Measurements from ENCODE around the gene KIRREL2.
A peak's percentile ranks its signal among the peaks of the same experiment; 100 is the strongest.
"Not testable (repeated sequence)": the region's sequence is repeated elsewhere in the genome, so short reads cannot be mapped to it uniquely, and the experiment has no call there.

The KIRREL2 gene

GRCh38 chr19:35870124-35870736, 13.5 kb downstream of the KIRREL2 start:
- DNase-seq, result not testable (repeated sequence)

DNA sequence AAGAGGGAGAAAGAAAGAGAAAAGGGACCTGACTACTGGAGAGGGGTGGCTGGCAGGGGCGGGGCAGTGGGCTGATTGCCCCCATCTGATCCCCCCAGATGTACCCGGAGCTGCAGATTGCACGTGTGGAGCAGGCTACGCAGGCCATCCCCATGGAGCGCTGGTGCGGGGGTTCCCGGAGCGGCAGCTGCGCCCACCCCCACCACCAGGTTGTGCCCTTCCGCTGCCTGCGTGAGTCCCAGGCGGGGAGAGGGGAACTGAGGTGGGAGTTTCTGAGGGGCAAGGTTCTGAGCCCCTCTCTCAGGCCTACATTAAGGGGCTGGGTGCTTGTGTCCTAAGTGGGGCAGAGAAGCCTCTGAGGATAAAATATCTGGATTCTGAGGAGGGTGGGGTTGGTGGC, 14.1 kb downstream of the KIRREL2 start:
- no peak for DNase-seq

GRCh38 chr19:35871611-35872010, 14.9 kb downstream of the KIRREL2 start:
- DNase-seq, result no peak

DNA sequence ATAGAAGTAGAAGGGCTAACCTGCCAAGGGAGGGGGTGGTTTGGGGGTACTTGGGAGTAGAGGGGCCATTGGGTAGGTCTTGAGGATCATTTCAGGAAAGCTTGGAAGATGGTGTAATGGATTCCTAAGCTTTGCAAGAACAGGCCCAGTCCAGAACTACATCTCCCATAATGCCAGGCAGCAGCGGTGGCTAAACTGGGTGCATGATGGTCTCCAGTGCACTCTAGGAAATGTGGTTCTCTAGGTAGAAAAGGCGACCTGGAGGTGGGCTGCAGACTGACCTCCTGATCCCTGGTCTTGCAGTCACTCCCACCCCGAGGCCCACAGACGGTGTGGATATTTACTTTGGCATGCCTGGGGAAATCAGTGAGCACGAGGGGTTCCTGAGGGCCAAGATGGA, 15.5 kb downstream of the KIRREL2 start:
- no peak for DNase-seq

DNA sequence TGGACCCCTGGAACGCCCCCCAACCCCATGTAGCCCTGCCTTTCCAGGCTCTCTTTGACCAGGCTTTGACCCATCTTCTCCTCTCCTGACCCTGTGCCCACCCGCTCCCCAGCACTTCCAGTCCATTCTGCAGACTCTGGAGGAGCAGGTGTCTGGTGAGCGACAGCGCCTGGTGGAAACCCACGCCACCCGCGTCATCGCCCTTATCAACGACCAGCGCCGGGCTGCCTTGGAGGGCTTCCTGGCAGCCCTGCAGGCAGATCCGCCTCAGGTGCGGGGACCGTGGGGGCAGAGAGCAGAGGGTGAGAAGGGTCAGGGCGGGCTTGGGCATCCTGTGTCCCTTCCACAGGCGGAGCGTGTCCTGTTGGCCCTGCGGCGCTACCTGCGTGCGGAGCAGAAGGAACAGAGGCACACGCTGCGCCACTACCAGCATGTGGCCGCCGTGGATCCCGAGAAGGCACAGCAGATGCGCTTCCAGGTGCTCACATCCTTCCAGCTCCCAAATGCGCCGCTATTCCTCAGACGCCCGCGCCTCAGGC, 17.8 kb downstream of the KIRREL2 start:
- DNase-seq, result no peak

- DNase-seq, result no peak
These were observed 22.4 kb downstream of the KIRREL2 start for GRCh38 chr19:35879068-35879467.

- DNase-seq, result peak; percentile 81
These were observed 23.1 kb downstream of the KIRREL2 start for GRCh38 chr19:35879770-35880317.

DNA sequence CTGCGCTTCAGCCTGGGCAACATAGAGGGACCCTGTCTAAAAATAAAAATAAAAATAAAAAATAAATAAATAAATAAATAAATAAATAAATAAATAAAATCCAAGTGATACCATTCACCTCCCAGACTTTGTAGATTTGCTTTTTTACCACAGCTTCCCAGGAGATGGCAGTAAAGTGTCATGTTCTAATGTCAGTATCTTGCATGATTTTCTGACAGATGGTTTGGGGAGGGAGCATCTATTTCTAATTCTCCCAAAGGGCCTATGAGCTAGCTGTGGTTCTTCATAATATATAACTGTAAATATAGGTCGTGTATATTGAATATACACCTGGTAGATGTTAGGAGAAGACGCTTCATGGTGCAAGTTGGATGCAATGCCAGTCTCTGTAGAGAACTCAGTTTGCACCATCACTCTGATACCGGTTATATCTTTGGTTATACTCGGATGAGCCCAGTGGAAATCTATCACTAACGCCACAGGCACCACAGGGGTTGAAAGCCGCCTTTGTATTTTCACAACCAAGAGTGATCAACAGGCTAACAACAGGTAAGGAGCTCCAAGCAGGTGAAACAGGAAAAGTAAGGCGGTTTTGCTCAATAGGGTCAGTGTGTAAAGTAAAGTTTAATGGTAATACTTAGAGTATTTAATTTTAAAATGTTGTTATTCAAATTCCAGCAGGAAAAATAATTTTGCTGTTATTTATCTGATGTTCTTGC, 25.6 kb downstream of the KIRREL2 start:
- peak; percentile 87 for DNase-seq

DNA sequence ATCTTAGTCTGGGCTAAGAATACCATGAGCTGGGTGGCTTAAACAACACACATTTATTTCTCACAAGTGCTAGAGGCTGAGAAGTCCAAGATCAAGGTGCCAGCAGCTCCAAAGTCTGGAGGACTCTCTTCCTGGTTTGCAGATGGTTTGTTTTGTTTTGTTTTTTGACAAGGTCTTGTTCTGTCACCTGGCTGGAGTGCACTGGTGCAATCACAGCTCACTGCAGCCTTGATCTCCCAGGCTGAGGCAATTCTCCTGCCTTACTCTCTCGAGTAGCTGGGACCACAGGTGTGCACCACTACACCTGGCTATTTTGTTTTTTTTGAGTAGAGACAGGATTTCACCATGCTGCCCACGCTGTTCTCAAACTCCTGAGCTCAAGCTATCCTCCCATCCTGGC, 27.2 kb downstream of the KIRREL2 start:
- no peak for DNase-seq

DNA sequence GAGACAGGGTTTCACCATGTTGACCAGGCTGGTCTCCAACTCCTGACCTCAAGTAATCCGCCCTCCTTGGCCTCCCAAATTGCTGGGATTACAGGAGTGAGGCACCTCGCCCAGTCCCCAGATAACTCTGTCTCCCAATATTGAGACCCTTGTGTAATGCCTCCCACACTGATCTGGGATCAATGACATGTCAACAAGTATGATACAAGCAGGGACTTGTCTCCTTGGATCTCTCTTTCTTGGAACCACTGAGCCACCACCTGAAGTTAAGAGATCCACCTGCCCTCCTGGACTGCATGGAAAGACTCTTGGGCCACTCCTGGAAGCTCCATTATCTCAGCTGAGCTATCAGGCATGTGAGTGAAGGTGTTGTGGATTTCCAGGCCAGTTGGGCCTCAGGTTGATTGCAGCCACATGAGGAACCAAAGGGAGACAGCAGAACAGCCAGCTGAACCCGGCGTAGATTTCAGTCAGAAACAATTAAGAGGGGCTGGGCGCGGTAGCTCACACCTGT, 28.6 kb downstream of the KIRREL2 start:
- DNase-seq, result no peak

DNA sequence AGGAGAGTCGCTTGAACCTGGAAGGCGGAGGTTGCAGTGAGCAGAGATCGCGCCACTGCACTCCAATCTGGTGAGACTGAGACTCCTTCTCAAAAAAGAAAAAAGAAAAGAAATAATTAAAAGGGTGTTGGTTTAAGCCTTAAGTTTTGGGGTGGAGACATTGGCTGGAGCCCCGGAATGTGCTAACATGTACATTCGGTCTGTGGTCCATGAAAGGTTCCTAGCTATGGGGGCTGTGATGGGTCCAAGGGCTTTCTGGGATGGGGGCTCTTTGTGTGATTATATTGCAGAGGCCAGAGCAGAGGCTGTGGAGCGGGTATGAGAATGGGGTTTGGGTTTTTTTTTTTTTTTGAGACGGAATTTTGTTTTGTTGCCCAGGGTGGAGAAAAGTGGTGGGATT, 29.2 kb downstream of the KIRREL2 start:
- DNase-seq, result no peak

- DNase-seq, result no peak
These were observed 30.5 kb downstream of the KIRREL2 start for GRCh38 chr19:35887197-35887596.

DNA sequence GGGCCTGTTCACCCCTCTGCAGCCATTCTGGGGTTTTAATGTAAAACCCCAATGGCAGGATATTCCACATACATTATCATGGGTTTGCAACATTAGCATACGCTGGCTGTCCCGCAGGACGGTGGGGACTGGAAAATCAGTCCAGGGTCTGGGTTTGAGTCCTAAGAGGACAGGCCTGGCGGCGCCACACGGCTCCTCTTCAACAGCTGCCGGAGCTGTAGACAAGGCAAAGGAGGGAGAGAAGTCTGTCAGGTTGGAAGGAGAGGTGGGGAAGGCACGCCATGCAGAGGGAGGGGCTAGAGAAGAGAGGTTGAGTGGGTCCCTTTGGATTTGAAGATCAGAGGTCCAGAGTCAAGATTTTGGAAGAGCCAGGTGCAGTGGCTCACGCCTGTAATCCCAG, 31.7 kb downstream of the KIRREL2 start:
- DNase-seq, result no peak

DNA sequence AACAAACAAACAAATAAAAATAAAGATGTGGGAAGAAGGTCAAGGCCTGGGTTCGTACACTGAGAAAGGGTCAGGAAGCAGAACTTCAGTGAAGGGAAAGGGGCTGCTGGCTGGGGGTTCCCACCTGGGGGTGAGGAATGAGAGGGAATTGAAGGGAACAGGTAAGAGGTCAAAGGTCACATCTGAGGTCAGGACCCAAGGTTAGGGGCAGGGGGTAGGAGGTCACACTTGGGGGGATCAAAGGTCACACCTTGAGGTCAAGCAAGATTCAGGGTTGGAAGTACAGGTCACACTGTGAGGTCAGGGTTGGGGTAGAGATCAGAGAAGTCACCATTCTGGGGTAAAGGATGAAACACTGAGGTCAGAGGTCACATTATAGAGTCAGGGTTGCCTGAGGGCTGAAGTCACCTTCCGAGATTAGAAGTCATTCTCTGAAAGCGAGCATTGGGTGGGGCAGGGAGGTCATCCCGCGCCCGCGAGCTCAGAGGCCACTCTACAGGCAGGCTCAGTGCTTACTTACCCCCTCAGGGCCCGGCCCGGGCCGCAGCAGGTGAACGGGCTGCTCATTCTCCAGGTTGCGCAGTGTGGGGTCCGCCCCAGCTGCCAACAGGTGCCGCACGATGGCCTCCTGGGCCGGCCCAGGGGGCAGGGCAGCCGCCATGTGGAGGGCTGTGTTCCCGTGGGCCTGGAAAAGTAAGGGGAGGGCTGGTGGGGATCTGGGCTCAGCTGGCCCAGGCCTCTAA, 32.8 kb downstream of the KIRREL2 start:
- DNase-seq, result no peak

GRCh38 chr19:35890113-35890650, 33.5 kb downstream of the KIRREL2 start:
- DNase-seq, result no peak

DNA sequence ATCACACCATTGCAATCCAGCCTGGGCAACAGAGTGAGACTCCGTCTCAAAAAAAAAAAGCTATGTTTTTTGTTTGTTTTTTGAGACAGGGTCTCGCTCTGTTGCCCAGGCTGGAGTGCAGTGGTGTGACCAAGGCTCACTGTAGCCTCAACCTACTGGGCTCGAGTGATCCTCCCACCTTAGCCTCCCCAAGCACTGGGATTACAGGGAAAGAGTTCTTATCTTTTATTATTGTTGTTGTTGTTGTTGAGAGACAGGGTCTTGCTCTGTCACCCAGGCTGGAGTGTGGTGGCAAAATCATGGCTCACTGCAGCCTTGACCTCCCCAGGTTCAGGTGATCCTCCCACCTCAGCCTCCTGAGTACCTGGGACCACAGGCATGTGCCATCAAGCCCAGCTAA, 35.1 kb downstream of the KIRREL2 start:
- DNase-seq, result not testable (repeated sequence)

DNA sequence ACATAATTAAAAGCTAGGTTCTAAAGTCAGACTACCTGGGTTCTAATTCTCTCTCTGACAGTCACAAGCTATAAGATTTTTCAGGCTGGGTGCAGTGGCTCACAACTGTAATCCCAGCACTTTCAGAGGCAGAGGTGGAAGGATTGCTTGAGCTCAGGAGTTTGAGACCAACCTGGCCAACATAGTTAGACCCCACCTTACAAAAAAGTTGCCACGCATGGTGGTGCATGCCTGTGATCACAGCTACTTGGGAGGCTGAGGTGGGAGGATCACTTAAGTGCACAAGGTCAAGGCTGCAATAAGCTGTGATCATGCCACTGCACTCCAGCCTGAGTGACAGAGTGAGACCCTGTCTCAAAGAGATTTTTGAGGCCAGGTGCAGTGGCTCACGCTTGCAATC, 37.6 kb downstream of the KIRREL2 start:
- DNase-seq, result no peak

DNA sequence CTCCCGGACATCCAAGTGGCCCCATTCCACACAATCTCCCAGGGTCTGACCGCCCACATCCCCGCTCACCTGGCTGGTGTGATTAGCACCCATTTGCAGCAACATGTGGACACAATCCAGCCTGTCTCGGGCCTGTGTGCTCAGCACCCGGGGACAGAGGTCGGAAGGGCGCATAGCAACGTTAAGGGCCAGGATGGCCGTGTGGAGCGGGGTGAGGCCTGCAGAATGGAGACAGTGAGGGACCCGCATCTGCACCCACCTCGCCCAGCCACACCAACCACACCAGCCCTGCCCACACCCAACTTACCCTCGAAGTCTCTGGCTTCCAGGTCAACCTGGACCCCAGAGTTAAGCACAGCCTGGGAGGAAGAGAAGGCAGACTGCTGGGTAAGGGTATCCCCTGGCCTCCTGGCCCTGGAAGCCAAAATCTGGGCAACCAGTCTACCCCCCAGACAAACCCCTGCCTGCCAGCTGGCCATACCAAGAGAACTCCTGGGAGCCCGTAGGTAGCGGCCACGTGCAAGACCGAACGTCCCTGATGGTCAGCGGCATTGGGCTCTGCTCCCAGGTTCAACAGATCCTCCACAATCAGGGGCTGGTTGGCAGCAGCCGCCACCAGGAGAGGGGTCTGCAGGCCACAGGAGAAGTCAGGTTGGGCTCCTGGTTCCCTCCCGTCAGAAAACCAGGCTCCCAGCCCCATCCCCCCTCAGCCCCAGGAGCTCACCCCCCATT, 39.4 kb downstream of the KIRREL2 start:
- no peak for DNase-seq

- DNase-seq, result no peak
These were observed 39.9 kb downstream of the KIRREL2 start for GRCh38 chr19:35896643-35897040.

GRCh38 chr19:35897706-35898451, 41.2 kb downstream of the KIRREL2 start:
- no peak for DNase-seq

GRCh38 chr19:35898499-35898809, 41.7 kb downstream of the KIRREL2 start:
- no peak for DNase-seq

Data from NCI-H69 (cell line).